BJ (cell line): ENCODE results near the gene TTI1. TPM values are rescaled to one million over a fixed set of nuclear protein-coding genes. Genes with fewer than 3 reads are reported as not detected.

Source experiments
- CTCF ChIA-PET: fragments of 350-600 bp; formaldehyde crosslinking; extraction: SDS; loops from one replicate; lab custom pipeline; 2021; ENCODE audit warnings: antibody characterized with exemption, inconsistent platforms; lab: Yijun Ruan, JAX
- POLR2A ChIA-PET: fragments of 300-600 bp; sonication (Branson Sonifier 250); formaldehyde crosslinking; extraction: SDS; loops from one replicate; lab custom pipeline; 2021; ENCODE audit warnings: antibody characterized with exemption; lab: Charles Lee
- DNase-seq: peaks from one replicate; pipeline ENCODE4 v3.0.0-alpha.2; 2011; ENCODE audit warnings: low read depth
- H3K27me3 ChIP-seq: 2 replicates; pipeline ENCODE4 v1.6.0; 2011; ENCODE audit warnings: low read length; ENCODE audit not compliant: control insufficient read depth, insufficient read depth
- H3K36me3 ChIP-seq: 2 replicates; pipeline ENCODE4 v1.5.1; 2011; ENCODE audit warnings: low read length; ENCODE audit not compliant: control insufficient read depth, insufficient read depth
- H3K4me3 ChIP-seq: 2 replicates; pipeline ENCODE4 v1.5.1; 2011; ENCODE audit warnings: low read depth, mild to moderate bottlenecking, control low read depth, low read length
- CTCF ChIP-seq: IDR thresholded peaks from 2 replicates; pipeline ENCODE4 v1.5.1; 2011; ENCODE audit warnings: low read depth, mild to moderate bottlenecking, control low read depth, inconsistent platforms, low read length, moderate library complexity; ENCODE audit not compliant: insufficient read depth
- polyA plus RNA-seq: library from polyadenylated mRNA; depleted of rRNA; stranded (reverse); fragments of >200 nt; gene quantifications from 2 replicates; pipeline ENCODE4 v1.2.3, GENCODE V29; 2011

The TTI1 gene
- polyA plus RNA-seq, 1 experiment = 12.7 TPM

- no peak for DNase-seq
- no peaks in the 10 kb centered on the region for H3K36me3 ChIP-seq
- no peaks in the 10 kb centered on the region; the same call in 1 of the 2 replicates for H3K27me3 ChIP-seq
- no peak for TF ChIP-seq CTCF
- CTCF ChIA-PET = no interaction called here
- no peak overlapping the region for H3K4me3 ChIP-seq
- POLR2A ChIA-PET = no interaction called here
Measured at GRCh38 chr20:37940858-37941257, 92.4 kb downstream of the TTI1 start.

- Histone ChIP-seq H3K36me3 (no peaks in the 10 kb centered on the region), H3K4me3 (no peak overlapping the region), H3K27me3 (peaks cover 2% of the 10 kb centered on the region)
- POLR2A ChIA-PET = no interaction called here
- DNase-seq = no peak
- TF ChIP-seq CTCF = no peak
- CTCF ChIA-PET = interaction anchor here (1.1 kb wide), 1 partner anchor 11 kb away, joined by 3 read pairs; no protein-coding TSS in a partner anchor
Measured at GRCh38 chr20:37939701-37940560, 93.3 kb downstream of the TTI1 start.

GRCh38 chr20:37938954-37939353 is 94.3 kb downstream of the TTI1 start:
- H3K4me3 ChIP-seq = no peak overlapping the region
- ChIA-PET POLR2A (no interaction called here), CTCF (interaction anchor here (1.1 kb wide), 1 partner anchor 12 kb away, joined by 3 read pairs; no protein-coding TSS in a partner anchor)
- TF ChIP-seq CTCF = no peak
- no peak for DNase-seq
- H3K36me3 ChIP-seq = no peaks in the 10 kb centered on the region
- H3K27me3 ChIP-seq = peaks cover 9% of the 10 kb centered on the region

- ChIA-PET CTCF (interaction anchor here (1.1 kb wide), 1 partner anchor 13 kb away, joined by 3 read pairs; no protein-coding TSS in a partner anchor), POLR2A (no interaction called here)
- DNase-seq = no peak
- no peak for TF ChIP-seq CTCF
- H3K27me3 ChIP-seq = peaks cover 9% of the 10 kb centered on the region
- H3K36me3 ChIP-seq = no peaks in the 10 kb centered on the region
- H3K4me3 ChIP-seq = no peak overlapping the region
Measured at GRCh38 chr20:37938181-37938750, 95.0 kb downstream of the TTI1 start.

GRCh38 chr20:37937686-37938085 is 95.6 kb downstream of the TTI1 start:
- peaks cover 12% of the 10 kb centered on the region for H3K27me3 ChIP-seq
- no peak for TF ChIP-seq CTCF
- no peak for DNase-seq
- CTCF ChIA-PET = interaction anchor here (0.6 kb wide), 1 partner anchor 13 kb away, joined by 3 read pairs; no protein-coding TSS in a partner anchor
- no peak overlapping the region for H3K4me3 ChIP-seq
- H3K36me3 ChIP-seq = no peaks in the 10 kb centered on the region
- POLR2A ChIA-PET = no interaction called here
